HUES48 (cell line): ENCODE data around the gene SCRG1.

Experiments
- H3K27ac ChIP-seq: one replicate; pipeline ENCODE4 v1.7.0; 2013; ENCODE audit warnings: low read depth, low read length, inconsistent platforms
- H3K27me3 ChIP-seq: 2 replicates; pipeline ENCODE4 v1.6.1; 2013; ENCODE audit warnings: mild to moderate bottlenecking, low read length; ENCODE audit not compliant: control insufficient read depth, insufficient read depth
- H3K36me3 ChIP-seq: 2 replicates; pipeline ENCODE4 v1.6.1; 2013; ENCODE audit warnings: low read length; ENCODE audit not compliant: control insufficient read depth, insufficient read depth
- H3K4me1 ChIP-seq: 2 replicates; pipeline ENCODE4 v1.6.1; 2013; ENCODE audit warnings: mild to moderate bottlenecking, low read length; ENCODE audit not compliant: control insufficient read depth, insufficient read depth
- H3K4me3 ChIP-seq: 2 replicates; pipeline ENCODE4 v1.5.1; 2013; ENCODE audit warnings: mild to moderate bottlenecking, low read depth, low read length
- H3K9ac ChIP-seq: 2 replicates; pipeline ENCODE4 v1.6.1; 2013; ENCODE audit warnings: mild to moderate bottlenecking, low read depth, low read length, moderate library complexity
- H3K9me3 ChIP-seq: 2 replicates; pipeline ENCODE4 v1.6.1; 2013; ENCODE audit warnings: low read length; ENCODE audit not compliant: control insufficient read depth, insufficient read depth

SCRG1 gene

GRCh38 chr4:173410079-173410478, 11.2 kb upstream of the SCRG1 start:
- no peak overlapping the region for H3K9ac ChIP-seq
- H3K27me3 ChIP-seq = no peaks in the 10 kb centered on the region
- H3K4me3 ChIP-seq = no peak overlapping the region
- H3K36me3 ChIP-seq = no peaks in the 10 kb centered on the region
- no peak overlapping the region for H3K27ac ChIP-seq
- no peaks in the 10 kb centered on the region for H3K9me3 ChIP-seq
- H3K4me1 ChIP-seq = no peaks in the 10 kb centered on the region

GRCh38 chr4:173405840-173406606, 7.1 kb upstream of the SCRG1 start:
- Histone ChIP-seq H3K27ac (no peak overlapping the region), H3K9ac (no peak overlapping the region), H3K9me3 (no peaks in the 10 kb centered on the region), H3K4me1 (no peaks in the 10 kb centered on the region), H3K4me3 (no peak overlapping the region), H3K36me3 (no peaks in the 10 kb centered on the region), H3K27me3 (no peaks in the 10 kb centered on the region)

GRCh38 chr4:173404296-173404865, 5.5 kb upstream of the SCRG1 start:
- no peak overlapping the region for H3K27ac ChIP-seq
- no peaks in the 10 kb centered on the region for H3K36me3 ChIP-seq
- no peaks in the 10 kb centered on the region for H3K9me3 ChIP-seq
- no peaks in the 10 kb centered on the region for H3K4me1 ChIP-seq
- no peak overlapping the region for H3K4me3 ChIP-seq
- no peaks in the 10 kb centered on the region for H3K27me3 ChIP-seq
- H3K9ac ChIP-seq = no peak overlapping the region

- Histone ChIP-seq H3K27ac (no peak overlapping the region), H3K9ac (no peak overlapping the region), H3K4me1 (no peaks in the 10 kb centered on the region), H3K9me3 (no peaks in the 10 kb centered on the region), H3K27me3 (no peaks in the 10 kb centered on the region), H3K4me3 (no peak overlapping the region), H3K36me3 (no peaks in the 10 kb centered on the region)
Observed at GRCh38 chr4:173403051-173403450, 4.1 kb upstream of the SCRG1 start.

- H3K27ac ChIP-seq = no peak overlapping the region
- H3K27me3 ChIP-seq = no peaks in the 10 kb centered on the region
- no peaks in the 10 kb centered on the region for H3K9me3 ChIP-seq
Observed at GRCh38 chr4:173401063-173401462, 2.1 kb upstream of the SCRG1 start.

GRCh38 chr4:173398220-173398619, 696 bp downstream of the SCRG1 start:
- Histone ChIP-seq H3K9me3 (no peaks in the 10 kb centered on the region), H3K36me3 (no peaks in the 10 kb centered on the region), H3K27ac (no peak overlapping the region), H3K4me1 (no peaks in the 10 kb centered on the region), H3K9ac (no peak overlapping the region), H3K27me3 (no peaks in the 10 kb centered on the region), H3K4me3 (no peak overlapping the region)

More at GRCh38 chr4:173401063-173401462, 2.1 kb upstream of the SCRG1 start:
- Histone ChIP-seq H3K36me3 (no peaks in the 10 kb centered on the region), H3K9ac (no peak overlapping the region), H3K4me1 (no peaks in the 10 kb centered on the region), H3K4me3 (no peak overlapping the region)

- no peak overlapping the region for H3K27ac ChIP-seq
Observed at GRCh38 chr4:173397604-173398003, 1.3 kb downstream of the SCRG1 start.

GRCh38 chr4:173391701-173392100, 7.2 kb downstream of the SCRG1 start:
- Histone ChIP-seq H3K27ac (no peak overlapping the region), H3K36me3 (no peaks in the 10 kb centered on the region), H3K4me1 (no peaks in the 10 kb centered on the region), H3K9ac (no peak overlapping the region), H3K4me3 (no peak overlapping the region), H3K27me3 (no peaks in the 10 kb centered on the region), H3K9me3 (no peaks in the 10 kb centered on the region)

More at GRCh38 chr4:173397604-173398003, 1.3 kb downstream of the SCRG1 start:
- Histone ChIP-seq H3K4me1 (no peaks in the 10 kb centered on the region), H3K27me3 (no peaks in the 10 kb centered on the region), H3K4me3 (no peak overlapping the region), H3K36me3 (no peaks in the 10 kb centered on the region), H3K9me3 (no peaks in the 10 kb centered on the region), H3K9ac (no peak overlapping the region)

GRCh38 chr4:173386751-173387150, 12.2 kb downstream of the SCRG1 start:
- Histone ChIP-seq H3K9me3 (no peaks in the 10 kb centered on the region), H3K36me3 (no peaks in the 10 kb centered on the region), H3K4me3 (no peak overlapping the region), H3K27ac (no peak overlapping the region), H3K9ac (no peak overlapping the region), H3K4me1 (peaks cover 6% of the 10 kb centered on the region; the same call in 1 of the 2 replicates), H3K27me3 (no peaks in the 10 kb centered on the region)

- Histone ChIP-seq H3K27me3 (no peaks in the 10 kb centered on the region), H3K9me3 (no peaks in the 10 kb centered on the region), H3K9ac (no peak overlapping the region), H3K4me3 (no peak overlapping the region), H3K36me3 (no peaks in the 10 kb centered on the region), H3K4me1 (peaks cover 22% of the 10 kb centered on the region; the same call in 1 of the 2 replicates), H3K27ac (no peak overlapping the region)
Observed at GRCh38 chr4:173382349-173382748, 16.6 kb downstream of the SCRG1 start.

GRCh38 chr4:173381610-173382009, 17.3 kb downstream of the SCRG1 start:
- H3K4me3 ChIP-seq = no peak overlapping the region
- H3K9me3 ChIP-seq = no peaks in the 10 kb centered on the region
- H3K27me3 ChIP-seq = no peaks in the 10 kb centered on the region
- H3K27ac ChIP-seq = no peak overlapping the region
- H3K36me3 ChIP-seq = 0 out of 2 replicates have a peak, but pooled peaks cover 3% of the 10 kb centered on the region
- H3K9ac ChIP-seq = no peak overlapping the region
- peaks cover 22% of the 10 kb centered on the region; the same call in 1 of the 2 replicates for H3K4me1 ChIP-seq
